HG02642 (cell line): Measurements from ENCODE around the gene MRPS5.

Experiments used
- ATAC-seq: cut with Tn5 transposase; IDR thresholded peaks from one replicate; pipeline ENCODE4 v1.9.1; 2021; ENCODE audit warnings: mild to moderate bottlenecking; ENCODE audit not compliant: unreplicated experiment, poor library complexity

MRPS5 gene

DNA sequence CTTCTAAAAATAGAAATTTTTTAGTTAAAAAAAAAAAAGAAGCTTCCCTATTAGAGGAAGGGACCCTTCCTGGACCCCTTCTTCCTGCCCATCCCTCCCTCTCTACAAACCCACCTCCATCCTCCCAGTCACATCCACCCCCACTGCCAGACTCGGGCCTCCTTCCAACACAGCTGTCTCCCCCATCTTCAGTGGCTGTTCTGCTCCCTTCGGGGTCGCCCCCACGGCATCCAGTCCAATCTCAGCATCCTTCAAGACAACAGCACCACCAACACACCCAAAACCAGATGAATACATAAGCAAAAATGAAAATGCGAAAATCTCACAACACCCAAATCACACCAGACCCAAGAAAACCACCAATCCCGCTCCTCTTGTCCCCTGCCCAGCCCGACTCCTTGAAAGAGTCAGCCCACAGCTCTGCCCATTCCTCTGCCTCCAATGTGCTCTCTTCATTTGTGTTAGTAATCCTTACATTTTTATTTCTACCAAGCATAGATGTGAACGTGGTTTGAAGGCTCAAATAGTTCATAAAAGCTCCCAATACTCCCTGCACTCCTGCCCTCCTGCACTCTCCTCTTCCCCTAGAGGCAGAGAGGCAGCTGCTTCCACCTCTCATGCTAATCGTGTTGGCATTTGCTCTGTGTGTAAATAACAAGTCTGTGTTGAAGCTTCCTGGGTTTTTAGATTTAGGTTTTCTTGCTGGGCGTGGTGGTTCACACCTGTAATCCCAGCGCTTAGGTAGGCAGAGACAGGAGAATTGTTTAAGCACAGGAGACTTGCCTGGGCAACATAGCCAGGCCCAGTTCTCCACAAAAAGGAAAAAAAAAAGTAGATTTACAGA is 59.1 kb downstream of the MRPS5 start:
- ATAC-seq = peak; percentile 28

DNA sequence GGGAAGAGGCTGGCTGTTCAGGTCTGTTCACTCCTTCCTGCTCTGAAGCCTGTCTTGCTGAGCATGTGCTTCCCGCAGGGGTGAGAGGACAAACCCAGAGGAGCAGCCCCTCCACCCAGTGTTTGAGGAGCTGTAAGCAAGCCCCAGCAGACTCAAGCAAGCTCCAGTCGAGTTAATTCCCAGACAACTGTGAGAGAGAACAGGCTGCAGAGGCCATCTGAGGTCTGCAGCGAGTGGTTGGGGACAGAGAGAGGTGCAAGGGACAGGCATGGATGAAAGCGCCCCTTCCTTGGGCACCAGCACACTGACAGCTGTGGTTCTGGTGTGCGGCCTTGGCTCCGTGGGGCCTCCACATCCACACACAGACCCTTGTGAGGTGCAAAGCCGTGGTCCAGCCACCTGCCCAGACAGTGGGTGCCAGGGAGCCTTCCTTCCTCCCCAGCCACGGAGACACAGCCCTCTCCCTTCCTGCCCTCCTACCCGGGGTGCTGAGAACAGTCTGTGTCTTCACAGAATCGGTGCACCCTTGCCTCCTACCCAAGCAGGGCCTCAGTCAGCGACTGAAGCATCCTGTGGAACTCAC is 59.9 kb downstream of the MRPS5 start:
- no peak for ATAC-seq

DNA sequence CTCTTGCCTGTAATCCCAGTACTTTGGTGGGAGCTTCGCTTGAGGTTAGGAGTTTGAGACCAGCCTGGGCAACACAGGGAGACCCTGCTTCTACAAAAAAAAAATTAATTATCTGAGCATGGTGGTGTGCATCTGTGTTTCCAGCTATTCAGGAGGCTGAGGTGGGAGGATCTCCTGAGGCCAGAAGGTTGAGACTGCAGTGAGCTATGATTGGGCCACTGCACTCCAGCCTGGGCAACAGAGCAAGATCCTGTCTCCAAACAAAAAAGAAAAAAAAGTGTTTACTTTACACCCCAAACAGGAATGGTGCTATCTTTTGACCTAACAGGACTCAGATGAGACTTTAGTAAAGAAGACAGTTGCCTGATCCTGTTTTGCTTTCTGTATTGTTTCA is 60.5 kb downstream of the MRPS5 start:
- no peak for ATAC-seq

DNA sequence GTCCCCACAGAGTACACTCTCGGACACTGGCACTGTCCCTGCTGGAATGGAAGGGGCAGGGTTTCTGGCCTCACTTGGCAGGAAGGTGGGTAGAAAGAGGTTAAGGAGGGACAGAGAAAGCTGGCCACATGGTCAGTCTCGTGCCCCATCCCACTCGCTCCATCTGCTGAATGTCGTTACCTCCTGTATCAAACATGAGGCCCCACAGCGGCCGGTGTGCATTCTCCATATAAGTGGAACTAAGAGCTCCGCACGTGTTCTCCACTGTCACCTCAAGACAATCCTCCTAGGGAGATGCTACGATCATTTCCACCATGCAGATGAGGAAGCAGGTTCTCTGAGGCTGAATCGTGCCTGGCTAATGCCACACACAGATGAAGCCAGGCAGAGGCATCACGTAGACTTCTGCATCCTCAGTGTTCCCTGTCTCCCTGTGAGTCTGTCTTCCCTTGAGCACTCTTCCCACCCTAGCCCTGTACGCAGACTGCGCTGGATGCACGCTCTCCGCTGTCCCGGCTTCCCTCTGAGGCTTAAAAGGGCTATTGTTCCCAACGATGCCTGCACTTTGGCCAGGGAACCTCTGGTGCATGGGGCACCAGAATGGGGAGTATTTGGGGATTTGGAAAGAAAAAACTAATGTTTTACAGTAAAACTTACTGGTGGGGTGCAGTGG is 61.0 kb downstream of the MRPS5 start:
- ATAC-seq = no peak

DNA sequence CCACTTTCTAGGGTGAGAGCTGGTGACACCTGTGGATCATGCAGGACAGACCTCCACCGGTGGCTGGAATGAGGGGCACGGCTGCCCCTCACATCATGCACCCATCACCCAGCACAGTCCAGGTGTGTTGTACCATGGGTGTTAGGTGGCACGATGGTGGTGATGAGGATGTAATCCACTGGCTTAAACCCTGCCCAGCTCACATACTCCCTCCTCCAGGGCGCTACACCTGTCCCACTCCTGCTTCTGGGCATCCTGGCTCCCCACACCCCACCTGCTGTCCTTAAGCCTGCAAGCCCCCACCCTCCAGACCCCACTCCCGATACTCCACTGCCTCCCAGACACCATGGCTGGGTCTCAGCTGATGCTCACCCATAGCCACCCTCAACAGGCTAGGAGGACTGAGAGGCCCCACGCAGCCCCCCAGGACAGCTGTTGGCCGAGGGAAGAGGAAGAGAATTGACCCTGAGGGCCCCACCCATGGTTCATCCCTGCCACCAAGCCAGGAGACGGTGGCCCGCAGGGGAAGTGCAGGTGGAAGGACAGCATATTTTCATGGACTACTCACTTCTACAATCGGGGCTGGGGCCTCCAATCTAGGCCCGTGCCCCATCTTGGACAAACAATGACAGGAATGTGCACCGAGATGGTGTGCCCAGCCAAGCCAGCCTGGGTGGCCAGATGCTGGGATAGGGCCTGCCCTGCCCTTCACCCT is 61.8 kb downstream of the MRPS5 start:
- ATAC-seq = no peak

DNA sequence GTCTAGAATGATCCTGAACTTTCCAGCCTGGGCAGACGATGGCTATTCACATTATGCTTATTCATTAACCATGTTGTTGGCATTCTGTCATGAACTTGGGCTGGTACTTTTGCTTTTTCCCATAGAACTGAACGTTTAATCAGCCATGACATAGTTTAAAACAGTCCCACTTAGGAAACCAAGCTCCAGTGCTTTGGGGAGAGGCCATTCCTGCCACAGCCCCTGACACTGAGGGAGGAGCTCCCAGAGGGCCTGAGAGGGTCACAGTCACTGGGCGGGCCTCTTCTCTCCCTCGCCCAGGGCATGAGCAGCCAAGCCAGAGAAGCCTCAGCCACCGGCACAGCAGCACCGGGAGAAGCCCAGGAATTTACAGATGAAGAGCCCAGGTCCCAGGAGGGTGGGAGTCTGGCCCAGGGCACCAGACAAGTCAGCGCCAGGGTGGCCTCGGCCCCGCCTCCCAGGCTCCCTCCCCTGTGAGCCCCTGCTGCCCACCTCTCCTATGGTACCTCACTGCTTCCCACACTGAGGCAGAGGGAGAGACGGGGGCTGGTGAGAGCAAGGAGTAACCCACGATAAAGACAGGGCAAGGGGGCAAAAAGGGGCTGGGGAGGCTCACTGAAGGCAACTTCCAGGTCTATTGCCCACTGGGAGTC is 62.5 kb downstream of the MRPS5 start:
- no peak for ATAC-seq

DNA sequence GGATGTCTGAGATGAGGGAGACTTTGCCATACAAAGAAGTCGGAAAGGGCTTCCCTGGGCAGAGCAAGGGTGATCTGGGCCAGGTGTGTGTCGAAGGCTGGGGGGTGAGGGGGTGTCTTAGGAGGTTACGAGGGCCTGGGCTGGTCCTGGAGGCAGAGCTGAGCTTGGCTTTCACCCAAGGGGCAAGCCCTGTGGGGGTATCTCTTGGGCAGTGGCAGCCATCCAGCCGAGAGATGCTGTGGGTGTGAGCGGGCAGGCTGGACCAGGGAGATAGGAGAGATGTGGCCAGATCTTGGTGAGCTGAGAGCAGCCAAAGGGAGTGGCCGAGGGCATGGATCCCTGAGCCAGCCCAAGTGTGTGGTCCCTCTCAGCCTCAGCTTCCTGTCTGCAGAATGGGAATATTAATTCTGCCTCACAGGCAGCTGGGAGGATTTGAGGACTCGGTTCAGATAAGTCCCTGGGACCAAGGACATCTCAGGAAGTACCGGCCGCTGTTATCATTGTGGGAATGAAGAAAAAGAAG is 63.1 kb downstream of the MRPS5 start:
- no peak for ATAC-seq

DNA sequence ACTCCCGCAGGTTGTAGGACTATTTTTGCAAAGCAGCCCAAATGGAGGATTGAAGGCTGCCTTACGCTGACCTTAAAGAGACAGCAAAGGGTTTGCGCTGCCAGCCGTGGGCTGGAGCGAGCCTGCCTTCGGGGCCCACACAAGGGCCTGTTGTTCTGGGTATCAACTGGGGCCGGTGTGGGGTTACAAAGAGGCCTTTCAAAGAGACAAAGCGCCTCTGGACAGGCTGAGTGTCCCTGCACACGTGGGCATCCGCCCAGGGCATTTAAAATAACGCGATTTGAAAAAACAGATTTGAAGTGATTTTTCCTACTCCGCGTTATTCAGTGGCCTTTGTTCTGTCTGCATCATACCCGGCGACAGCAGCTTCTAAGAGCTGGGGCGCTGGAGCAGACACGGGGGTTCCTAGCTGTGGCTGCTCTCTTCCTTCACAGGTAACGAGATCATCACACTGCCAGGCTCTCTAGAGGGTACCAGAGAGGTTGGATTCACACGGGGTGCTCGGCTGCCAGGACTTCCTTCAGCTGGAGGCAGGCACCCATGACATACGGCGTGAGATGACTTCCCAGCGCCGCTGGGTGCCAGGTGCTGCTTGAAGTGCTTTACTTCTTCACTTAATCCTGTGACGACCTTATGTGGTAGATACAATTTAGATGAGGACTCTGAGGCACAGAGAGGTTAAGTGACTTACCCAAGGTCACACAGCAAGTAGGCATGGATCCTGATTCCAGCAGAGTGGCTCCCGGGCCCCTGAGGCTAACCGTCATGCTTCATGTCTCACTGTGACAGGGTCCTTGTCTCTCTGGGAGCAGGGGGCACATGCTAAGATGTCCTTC is 63.9 kb downstream of the MRPS5 start:
- ATAC-seq = no peak

DNA sequence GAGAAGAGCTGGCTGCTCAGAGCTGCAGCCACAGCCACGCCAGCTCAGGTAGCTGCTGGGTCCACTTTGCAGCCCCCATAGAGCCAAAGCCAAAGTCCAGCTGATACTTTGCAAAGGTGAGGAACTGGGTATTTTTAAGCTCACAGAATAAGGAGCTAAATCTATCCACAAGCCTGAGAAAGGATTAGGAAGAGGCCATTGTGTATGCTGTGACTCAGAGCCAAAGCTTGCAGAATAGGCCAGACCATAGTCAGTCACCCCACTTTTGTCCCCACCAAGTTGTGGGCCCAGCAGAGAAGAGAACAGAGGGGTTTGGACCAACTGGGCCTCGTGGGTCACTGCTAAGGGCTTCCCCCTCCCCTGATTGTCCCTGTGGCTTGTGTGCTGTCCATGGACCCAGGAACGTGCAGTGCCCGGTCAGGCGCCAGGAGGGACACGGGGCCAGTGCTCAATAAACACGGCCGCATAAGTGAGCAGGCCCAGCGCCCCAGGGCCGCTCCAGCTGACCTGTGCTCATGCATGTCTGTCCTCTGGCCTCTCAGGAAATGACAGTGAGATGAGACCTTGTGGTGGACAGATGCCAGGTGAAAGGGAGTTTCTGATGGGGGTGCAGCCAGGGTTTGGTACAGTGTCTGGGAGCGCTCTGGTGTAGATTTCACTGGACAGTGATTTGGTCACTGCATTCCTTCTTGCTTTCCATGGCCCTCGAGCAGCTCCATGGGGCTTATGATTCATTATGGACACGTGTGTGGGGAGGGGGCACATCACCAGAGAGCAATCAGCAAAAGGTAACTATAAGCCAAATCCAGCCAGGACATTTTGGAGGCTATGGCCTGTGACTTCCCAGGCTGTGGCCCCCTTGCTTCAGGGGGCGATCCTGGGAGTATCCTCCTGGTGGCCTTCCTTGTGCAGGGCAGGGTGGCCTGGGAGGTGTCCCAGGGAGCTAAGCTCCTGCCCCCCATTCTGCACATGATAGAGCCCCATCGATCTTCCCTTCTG is 64.8 kb downstream of the MRPS5 start:
- ATAC-seq = no peak

DNA sequence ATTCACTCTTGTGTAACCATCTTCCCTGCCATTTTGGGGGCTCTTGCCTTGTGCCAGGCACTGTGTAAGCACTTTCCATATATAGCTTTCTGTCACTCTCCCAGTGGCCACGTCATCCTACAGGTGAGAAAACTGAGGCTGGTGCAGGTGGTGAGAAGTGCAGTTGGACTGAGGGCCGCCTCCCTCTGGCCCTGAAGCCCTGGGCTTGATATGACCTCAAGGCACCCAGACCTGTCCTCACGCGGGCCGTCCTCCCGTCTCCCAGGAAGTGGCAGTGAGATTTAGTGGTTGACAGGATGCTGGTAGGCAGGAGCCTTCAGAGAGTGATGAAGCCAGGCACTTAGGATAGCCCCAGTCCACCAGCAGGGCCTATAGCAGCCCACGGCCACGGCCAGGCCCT is 65.6 kb downstream of the MRPS5 start:
- ATAC-seq = no peak

DNA sequence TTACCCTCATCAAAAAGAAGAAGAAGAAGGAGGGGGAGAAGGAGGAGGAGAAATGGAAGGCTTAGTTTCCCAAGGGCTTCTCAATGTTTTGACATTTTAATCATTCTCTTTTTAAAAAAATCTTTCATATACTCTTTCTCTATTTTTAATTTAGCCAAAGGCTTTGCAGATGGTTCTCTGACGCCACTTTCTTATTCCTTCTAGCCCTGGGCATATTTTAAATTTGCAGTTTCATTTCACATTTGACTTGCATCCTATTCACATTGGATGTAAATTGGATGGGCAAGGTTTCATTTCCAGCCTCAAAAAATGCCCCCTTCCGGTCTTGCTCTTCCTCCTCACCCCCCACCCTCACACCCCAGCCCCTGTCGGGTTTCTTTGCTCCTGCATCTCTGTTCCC is 66.3 kb downstream of the MRPS5 start:
- no peak for ATAC-seq

DNA sequence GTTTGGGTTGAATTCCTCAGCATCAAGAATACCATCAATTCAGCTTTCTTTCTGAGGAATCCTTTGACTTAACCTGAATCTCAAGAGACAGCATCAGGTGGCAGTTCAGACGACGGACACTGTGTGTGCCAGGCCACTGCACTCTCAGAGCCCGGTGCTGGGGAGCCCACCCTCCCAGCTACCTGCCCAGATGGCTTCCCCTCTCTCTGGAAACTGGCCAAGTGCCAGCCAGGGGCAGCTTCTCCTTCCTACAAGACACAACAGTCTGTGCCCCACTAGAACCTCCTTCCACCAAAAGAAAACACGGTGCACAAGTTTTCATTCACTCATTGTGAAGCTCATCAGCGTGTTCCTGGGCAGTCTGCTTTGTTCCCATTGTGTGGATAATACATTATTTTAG is 67.6 kb downstream of the MRPS5 start:
- no peak for ATAC-seq

DNA sequence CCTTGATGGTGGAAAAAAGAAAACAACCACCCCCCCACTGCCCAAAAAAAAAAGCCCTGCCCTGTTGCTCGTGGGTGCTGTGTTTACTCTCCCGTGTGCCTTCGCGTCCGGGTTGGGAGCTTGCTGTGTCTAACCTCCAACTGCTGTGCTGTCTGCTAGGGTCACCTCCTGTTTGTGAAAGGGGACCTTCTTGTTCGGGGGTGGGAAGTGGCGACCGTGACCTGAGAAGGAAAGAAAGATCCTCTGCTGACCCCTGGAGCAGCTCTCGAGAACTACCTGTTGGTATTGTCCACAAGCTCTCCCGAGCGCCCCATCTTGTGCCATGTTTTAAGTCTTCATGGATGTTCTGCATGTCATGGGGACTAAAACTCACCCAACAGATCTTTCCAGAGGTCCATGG is 68.1 kb downstream of the MRPS5 start:
- ATAC-seq = no peak

DNA sequence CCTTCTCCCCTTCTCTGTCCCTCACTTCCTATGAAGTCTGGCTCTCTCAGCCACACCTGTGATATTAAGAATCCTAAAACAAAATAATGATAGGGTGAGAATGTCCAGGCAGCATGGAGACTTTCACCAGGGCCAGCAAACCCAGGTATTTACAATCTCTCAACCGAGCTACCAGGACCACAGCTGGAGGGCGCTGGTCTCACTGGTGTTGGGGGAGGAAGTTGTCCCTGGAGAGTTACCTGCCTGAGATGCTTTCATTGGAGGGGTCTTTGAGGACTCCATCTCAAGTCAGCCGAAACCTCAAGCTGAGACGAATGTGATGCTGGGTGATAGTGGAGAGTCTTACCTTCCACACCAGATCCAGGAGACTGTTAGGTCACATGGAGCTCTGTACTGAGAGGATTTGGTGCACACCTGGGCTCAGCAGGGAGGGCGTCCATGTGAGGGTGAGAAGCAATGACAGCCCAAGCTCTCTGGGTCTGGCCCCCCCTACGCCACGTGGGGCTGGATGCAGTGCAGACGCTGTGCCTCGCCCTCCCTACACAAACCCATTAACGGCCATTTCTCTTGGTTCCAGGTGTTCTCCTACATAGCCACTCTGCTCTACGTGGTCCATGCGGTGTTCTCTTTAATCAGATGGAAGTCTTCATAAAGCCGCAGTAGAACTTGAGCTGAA is 68.7 kb downstream of the MRPS5 start:
- ATAC-seq = no peak

DNA sequence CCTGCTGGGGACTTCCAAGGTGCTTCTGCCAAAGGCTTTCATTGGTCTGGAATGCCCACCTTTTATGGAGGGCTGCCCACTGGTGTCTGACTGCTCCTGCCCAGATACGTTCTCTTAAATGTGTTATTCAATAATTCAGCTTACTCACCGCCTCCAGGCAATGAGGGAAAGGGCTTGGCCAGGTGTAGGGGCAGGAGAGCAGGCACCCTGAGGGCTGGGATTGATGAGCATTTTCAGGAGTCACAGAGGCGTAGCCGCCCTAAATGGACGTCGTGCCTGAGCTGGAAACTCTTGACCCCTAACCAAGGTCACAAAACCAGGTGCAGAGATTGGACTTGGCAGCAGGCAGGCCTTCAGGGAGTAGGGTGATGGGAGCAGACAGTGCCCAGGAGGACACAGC is 69.3 kb downstream of the MRPS5 start:
- no peak for ATAC-seq

DNA sequence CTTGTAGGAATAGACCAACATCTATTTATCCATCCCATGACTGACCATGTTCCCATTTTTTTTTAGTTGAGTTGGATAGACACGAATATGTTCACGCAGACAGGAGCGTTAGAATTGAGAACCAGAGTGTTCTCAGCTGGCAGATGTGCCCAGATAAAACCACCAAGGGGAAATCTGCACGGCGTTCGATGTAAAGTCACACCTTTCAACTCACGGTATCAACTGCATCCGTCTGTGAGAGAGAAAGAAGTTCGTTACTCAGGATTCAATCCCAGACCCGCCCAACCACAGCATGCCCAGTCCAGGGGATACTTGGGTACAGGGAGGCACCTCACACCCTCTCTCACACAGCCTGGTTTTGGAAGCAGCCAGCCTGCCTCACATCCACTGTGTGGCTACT is 70.0 kb downstream of the MRPS5 start:
- ATAC-seq = no peak

DNA sequence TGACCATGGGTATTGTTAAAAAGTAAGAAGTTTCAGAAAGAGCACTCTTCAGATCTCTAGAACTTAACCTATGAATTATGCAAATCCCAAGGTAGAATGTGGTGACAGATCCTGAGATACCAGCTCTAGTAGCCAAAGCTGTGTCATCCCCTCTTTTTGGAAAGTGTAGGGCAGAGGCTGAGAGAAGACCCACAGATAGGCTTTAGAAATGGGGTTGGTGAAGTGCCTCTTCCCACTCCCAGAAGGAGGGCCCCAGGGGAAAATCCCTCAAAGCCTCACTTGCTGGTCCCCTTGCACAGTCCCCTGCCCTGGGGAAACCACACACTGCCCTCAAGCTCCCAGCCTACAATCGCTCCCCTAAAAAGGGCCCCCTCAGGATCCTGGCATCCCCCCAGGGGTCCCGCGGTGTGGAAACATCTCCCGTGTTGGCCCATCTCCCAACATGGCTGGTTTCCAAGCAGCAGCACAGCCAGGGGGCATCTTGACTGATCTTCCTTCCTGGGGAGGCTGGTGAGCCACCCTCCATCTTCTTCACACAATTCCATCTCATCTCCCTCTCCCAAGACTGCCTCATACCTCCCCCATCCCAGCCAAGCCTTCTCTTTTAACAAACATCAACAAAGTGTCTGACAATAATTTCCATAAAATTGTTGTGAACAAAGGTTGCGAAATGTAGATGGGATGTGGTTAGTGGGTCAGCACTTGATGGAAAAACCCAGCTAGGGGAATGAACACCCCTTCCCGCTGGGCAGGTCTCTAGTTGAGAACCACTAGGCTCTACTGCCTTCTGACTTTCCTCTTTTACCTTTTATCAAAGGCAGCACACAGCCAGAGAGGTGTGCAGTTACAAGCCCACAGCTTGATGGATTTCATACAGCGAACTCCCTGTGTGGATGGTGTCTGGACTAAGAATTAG is 71.0 kb downstream of the MRPS5 start:
- no peak for ATAC-seq
